Inflammatory macrophage treated with lipopolysaccharide for 1 hour (primary cell): ENCODE results near the gene MPPED2.
"Not testable (repeated sequence)": the region's sequence is repeated elsewhere in the genome, so short reads cannot be mapped to it uniquely, and the experiment has no call there.

Experiments
- DNase-seq, 2 donors: peaks; one replicate each; pipeline ENCODE4 v3.0.0-alpha.2; 2020 to 2022

Gene MPPED2

GRCh38 chr11:30578406-30578805, 7.7 kb downstream of the MPPED2 start:
- no peak for DNase-seq

DNA sequence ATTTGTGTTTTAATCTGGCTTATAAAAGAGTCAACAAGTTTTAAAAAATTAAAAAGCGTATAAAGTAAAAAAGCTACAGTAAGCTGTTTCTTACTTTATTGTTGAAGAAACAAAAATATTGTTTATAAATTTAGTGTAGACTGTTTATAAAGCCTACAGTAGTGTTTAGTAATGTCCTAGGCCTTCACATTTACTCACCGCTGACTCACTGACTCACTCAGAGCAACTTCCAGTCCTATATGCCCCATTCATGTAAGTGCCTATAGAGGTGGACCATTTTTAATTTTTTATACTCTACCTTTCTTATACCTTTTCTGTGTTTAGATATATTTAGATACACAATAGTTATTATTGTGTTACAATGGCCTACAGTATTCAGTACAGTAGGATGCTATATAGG, 12.2 kb downstream of the MPPED2 start:
- DNase-seq: no peak

DNA sequence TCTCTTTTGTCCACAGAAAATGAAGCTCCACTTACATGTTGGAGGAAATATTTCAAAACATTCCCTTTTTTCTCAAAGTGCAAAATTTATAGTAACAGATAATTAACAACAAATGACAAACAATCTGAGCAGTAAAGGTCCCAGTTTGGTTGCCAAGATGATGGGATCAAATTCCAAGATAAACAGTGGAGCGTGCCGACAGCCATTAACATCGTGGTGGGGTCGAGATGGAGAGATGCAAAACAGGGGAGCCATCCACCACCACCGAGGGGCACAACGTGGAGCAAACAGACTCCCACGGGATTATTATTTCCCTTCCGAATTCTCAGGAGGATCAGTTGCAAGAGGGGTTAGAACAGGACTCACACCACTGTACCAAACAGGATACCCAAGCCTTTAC, 17.2 kb downstream of the MPPED2 start:
- DNase-seq: no peak

DNA sequence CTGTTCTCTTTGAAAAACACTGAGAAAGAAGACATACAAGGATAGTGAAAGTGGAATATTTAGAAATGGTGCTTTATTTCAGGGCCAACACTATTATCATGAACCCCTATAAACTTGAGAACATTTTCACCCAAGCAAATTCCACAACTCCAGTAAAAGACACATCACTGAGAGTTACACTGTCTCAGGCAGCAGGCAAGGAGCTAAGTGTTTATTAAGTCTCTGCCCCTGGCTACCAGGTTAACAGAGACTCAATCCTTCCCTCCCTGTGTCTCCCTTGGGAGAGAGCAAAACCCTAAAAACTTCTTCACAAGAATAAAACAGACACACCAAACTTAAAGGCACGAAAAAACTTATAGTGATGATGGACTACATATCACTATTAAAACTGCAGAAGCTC, 18.5 kb downstream of the MPPED2 start:
- no peak for DNase-seq

DNA sequence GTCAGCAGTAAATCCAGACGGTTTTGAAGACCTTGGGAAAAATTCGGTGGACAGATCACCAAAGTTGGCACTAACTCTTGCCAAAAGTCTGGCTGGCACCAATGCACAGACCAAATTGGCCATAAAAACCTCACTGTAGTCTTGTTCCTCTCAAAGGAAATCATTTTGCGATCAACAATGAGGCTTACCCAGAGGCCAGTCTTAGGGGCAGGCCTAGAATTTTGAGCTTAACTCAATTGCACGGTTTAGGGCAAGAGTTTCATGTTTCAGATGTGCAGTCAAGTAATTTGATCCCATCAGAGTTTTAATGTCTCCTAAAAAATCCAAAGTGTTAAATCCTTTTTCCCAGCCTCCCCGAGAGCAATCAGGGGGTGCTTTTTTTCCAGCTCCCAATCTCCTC, 19.0 kb downstream of the MPPED2 start:
- DNase-seq: no peak

DNA sequence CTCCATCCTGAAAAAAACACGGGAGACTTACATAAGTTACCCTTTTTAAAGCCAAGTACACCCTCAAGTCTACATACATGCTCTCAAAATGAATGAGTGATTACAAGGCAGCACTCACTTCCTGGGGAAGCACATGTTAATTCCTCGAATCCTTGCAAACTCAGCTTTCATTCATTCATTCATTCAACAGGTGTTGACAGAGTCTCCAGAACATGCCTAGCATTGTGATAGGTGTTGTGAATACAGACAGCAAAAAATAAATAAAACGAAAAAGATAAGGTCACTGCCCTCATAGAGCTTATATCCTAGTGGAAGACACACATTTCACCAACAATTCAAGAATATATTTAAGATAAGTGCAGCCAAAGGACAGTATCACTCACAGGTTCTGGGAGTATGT, 19.7 kb downstream of the MPPED2 start:
- no peak for DNase-seq

DNA sequence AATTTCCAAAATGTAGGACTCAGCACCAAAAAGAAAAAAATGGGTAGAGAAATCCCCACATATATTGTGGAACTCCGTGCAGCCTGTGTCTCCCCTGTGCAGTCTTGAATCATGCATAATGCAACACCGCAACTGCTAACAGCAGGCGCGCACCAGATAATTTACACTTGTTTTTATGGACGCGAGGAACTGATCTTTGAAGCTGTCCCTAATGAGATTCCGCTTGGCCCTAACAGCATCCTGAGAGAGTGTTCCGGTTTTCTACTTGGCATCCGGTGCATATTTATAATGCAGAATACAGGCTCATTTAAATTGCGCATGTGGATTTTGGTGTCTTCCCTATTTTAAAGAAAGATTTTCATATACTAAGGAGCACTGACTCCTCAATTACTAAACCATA, 21.1 kb downstream of the MPPED2 start:
- DNase-seq: no peak

GRCh38 chr11:30561691-30562415, 24.3 kb downstream of the MPPED2 start:
- DNase-seq: no peak

DNA sequence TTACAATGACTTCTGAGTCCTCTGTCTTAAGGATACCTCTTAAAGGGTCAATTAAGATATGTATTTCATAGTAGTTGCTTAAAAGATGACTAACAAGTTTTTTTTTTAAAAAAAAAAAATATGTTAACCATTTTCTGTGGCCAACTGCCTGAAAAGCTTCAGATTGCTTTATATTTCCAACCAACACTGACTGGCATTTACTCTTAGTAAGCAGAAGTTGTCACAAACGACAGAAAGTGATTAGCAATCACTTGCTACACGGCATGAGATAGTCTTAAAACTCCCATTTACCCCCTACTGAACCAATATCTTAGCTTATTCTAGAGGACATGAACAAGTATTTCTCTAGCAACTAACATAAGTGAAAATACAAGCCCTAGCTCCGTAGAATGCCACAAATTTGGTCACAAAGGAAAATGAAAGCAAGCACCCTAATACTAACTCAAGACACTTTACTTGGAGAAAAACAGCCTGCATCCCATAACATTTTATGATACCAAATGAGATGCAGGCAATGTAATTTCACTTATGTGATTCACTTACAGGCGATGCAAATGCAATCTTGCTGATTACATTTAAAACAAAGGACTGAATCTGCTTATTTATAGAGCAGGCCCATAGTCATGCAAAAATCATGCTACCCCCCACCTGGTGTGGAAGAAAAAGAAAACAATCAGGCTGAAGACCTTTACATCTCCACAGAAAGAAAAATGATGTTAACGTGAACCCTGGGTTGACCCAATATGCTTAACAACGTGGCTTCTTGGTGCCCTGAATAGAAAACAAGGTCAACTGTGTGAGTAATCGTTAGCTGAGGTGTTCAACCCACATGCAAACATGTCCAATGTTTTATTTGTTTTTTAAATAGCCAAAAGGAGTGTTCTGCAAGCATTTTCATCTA, 25.7 kb downstream of the MPPED2 start:
- no peak for DNase-seq

GRCh38 chr11:30559004-30559403, 27.1 kb downstream of the MPPED2 start:
- DNase-seq: no peak

- DNase-seq: not testable (repeated sequence)
These were observed 31.6 kb downstream of the MPPED2 start for GRCh38 chr11:30554587-30554986.

DNA sequence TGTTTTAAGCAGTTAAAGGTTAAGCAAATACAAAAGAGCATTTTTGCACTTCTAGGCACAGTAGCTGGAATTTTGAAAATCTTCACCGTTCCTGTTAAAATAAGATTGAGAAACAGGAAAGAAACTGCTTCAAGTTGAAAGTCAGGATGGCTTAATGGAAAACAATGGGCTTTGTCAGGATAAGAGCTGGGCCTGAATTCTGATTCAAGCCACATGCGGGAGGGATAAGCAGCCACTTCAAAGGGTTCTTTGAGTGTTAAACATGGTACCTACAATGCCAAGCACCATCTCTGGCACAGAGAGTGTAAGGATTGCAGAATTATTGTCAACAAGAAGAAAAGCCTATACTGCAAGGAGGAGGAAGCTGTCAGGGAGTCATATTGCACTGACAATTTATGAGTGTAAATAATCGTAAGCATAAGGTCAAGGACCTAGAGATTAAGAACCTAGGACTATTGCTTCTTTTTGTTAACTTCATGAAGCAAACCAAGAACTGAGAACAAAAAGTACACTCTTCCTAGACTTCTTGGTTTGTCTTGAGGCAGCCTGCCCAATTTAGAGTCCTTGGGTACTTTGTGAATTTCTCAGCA, 32.5 kb downstream of the MPPED2 start:
- no peak for DNase-seq

GRCh38 chr11:30552839-30553238, 33.3 kb downstream of the MPPED2 start:
- no peak for DNase-seq

- DNase-seq: no peak
These were observed 36.1 kb downstream of the MPPED2 start for GRCh38 chr11:30550022-30550542.

DNA sequence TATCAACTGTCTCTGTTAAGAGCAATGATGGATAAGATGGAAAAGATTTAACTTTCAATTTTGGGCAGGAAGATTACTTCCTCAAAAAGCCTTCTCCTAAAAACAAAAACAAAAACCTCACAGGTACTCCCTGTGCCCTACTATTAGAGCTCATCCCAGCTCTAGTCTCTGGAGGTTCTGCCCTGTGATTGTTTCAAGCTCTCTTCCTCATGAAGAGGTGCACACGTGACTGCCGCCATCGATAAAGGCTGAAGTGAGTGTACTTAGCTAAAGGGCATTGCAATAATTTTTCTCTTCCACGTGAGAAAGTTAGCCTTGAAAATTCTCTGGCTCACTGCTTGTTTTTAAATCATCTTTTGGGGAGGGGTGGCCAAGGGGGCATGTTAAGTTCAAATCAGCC, 36.6 kb downstream of the MPPED2 start:
- no peak for DNase-seq

GRCh38 chr11:30546334-30546733, 39.8 kb downstream of the MPPED2 start:
- DNase-seq: no peak

DNA sequence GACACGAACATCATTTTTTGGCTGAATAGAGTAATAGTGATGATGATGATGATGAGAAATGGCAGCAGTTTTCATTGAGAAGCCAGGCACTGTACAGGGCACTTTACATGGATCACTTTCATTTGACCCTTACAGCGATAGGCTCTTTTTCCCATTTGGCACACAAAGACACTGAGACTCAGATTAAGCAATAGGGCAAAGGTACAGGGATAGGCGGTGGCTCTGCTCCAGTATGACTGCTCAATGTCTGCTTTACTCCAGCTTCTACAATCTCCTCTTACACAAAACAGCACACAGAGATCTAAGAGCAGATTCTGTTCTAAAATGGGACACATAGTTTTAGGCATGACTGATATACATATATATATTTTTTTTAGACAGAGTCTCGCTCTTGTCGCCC, 40.6 kb downstream of the MPPED2 start:
- no peak for DNase-seq

- DNase-seq: no peak
These were observed 43.1 kb downstream of the MPPED2 start for GRCh38 chr11:30543066-30543465.

DNA sequence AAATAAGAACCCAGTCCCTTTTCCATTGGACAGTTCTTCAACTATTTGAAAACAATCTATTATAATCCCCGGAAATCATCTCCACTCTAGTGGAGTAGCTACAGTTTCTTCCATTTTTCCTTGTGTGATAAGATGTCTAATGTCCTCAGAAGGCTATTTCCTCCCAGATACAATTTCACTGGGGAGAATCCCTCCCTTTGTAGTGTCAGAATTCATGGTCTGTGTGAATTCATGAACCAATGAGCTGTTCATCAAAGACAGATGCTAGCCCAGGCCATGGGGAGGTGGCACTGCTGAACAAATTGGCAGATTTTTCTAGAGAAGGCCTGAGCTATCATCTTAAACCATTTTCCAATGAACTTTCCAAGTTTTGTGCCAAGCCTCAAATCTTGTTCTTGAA, 45.4 kb downstream of the MPPED2 start:
- no peak for DNase-seq

GRCh38 chr11:30538251-30538650, 47.9 kb downstream of the MPPED2 start:
- DNase-seq: peak; percentile 7 to 19

DNA sequence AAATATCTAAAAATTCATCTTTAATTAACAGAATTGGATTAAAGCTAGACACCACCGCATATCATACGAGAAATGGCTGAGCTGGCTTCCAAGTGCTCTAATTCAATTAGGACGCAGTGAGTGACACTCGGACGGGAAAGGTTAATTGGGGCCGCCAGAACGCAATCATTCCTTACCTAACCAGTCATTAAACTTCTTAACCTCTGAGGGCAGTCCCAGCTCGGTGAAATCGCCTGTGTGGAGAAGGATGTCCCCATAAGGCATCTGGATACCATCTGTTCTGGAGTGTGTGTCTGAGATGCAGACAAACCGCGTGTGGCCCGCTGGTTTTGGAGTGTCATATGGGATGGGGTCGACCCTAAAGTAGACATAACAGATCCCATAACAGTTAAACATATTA, 50.3 kb downstream of the MPPED2 start:
- no peak for DNase-seq

DNA sequence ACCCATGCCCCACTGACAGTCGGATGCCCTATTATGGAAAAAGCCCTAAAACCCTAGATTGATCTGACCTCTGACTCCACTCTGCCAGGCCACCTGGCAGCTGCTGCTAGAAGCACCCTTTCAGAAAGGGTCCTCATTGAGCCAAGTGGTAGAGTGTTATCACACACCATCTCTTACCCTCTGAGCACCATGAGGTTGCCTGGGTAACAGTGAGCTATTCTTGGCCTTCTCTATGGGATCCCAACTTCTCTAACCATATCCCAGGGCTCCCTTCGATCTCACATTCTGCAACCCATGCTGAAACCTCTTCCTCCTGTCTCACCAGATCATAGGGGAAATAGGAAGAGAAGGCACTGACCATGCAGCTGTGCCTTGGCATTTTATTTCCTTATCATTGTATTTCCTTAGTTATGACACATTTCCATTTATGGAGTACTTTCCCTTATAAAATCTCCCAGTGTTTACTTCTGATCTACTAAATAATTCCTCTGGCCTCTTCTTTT, 52.7 kb downstream of the MPPED2 start:
- DNase-seq: no peak

DNA sequence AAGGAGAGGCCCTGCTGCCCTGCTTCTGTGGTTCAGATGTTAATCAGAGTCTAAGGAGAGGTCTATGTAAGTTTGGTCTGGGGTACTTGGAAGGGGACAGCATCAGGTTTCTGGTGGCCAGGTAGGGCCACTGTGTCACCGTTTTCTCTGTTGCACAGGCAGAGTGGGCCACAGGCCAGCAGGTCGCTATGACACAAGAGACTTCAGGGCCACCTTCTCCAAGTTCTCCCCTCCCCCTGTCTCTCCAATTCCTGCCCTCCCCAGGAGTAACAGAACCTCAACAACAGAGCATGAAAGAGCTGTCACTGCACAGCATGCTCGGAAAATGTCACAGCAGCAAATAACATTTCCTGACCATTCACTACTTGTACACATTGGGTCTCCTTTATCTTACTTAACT, 58.6 kb downstream of the MPPED2 start:
- DNase-seq: no peak

GRCh38 chr11:30526558-30526957, 59.6 kb downstream of the MPPED2 start:
- DNase-seq: no peak
